ENCODE data around the gene C1QTNF9. TPM values are rescaled to one million over a fixed set of nuclear protein-coding genes. Genes with fewer than 3 reads are reported as not detected.

The C1QTNF9 gene
- total and polyA plus RNA-seq, 2 of the 8 experiments (the other 6 are each of a cell fraction or from before 2014, with no cell fraction given) = not detected

GRCh38 chr13:24301911-24302310, 7.5 kb upstream of the C1QTNF9 start:
- no peak overlapping the region for H3K27ac ChIP-seq (ENCODE audit: low read depth, low read length)
- H2BK5ac ChIP-seq (ENCODE audit: low read depth, low read length) = no peak overlapping the region
- no peak overlapping the region for H3K18ac ChIP-seq (ENCODE audit: extremely low read depth, low read length)
- H3K56ac ChIP-seq (replicated peaks; ENCODE audit: insufficient read length, low read depth, low read length) = no peak overlapping the region
- no peak overlapping the region for H4K5ac ChIP-seq (ENCODE audit: insufficient read length, low read depth, low read length)
- no peak overlapping the region for H3K14ac ChIP-seq (ENCODE audit: insufficient read length)
- H3K23me2 ChIP-seq (ENCODE audit: low read depth, low read length) = no peaks in the 10 kb centered on the region
- H3K27me3 ChIP-seq (replicated peaks in 1 of 4; ENCODE audit: control insufficient read depth in 3 of 4, extremely low read depth in 1 of 4, insufficient read depth in 3 of 4, low read length in 3 of 4) = no peaks in the 10 kb centered on the region
- H3K79me1 ChIP-seq (ENCODE audit: low read depth, low read length) = no peaks in the 10 kb centered on the region
- no peak overlapping the region for H2BK15ac ChIP-seq (ENCODE audit: low read length)
- H3K4ac ChIP-seq (replicated peaks; ENCODE audit: insufficient read length, low read depth, low read length) = no peak overlapping the region
- no peak overlapping the region for H2AK5ac ChIP-seq (ENCODE audit: low read depth, low read length)
- POLR2A ChIA-PET (ENCODE audit: partially characterized antibody) = interaction anchor here (0.6 kb wide), 1 partner anchor 134 kb away, joined by 3 read pairs; no protein-coding TSS in a partner anchor
- no peaks in the 10 kb centered on the region for H3K79me2 ChIP-seq (ENCODE audit: control insufficient read depth in 1 of 2, insufficient read depth in 2 of 2, low read length in 2 of 2)
- H3K9ac ChIP-seq (replicated peaks in 1 of 4; ENCODE audit: extremely low read depth in 1 of 4, low read depth in 3 of 4, low read length in 3 of 4) = no peak overlapping the region
- no peak overlapping the region for H3K4me2 ChIP-seq (ENCODE audit: insufficient read depth in 1 of 2, low read depth in 2 of 2, low read length in 2 of 2)
- peaks cover 0 to under 1% (median 0%) of the 10 kb centered on the region in 4 experiments; a peak in 1 of 7 replicates for H3K4me1 ChIP-seq (replicated peaks in 1 of 4; ENCODE audit: control insufficient read depth in 3 of 4, insufficient read depth in 4 of 4, low read length in 3 of 4)
- peaks cover 6 to 15% (median 13%) of the 10 kb centered on the region in 4 experiments; a peak in 6 of 8 replicates for H3K36me3 ChIP-seq (ENCODE audit: control insufficient read depth in 2 of 4, insufficient read depth in 4 of 4, low read length in 3 of 4)
- H4K91ac ChIP-seq (replicated peaks; ENCODE audit: insufficient read length, low read length) = no peak overlapping the region
- H2BK12ac ChIP-seq (ENCODE audit: low read depth, low read length) = no peak overlapping the region
- H4K8ac ChIP-seq (ENCODE audit: extremely low read depth, insufficient read depth, low read length) = no peak overlapping the region
- 89% methylated on average over 7 of the region's 7 CpGs; no CpG with 5 or more reads in 1 of the 2 experiments for WGBS, 2 experiments (ENCODE audit: extremely low coverage in 1 of 2, insufficient coverage in 1 of 2, insufficient read length in 1 of 2, insufficient replicate concordance in 2 of 2, low coverage in 1 of 2, low lambda C conversion rate in 2 of 2, missing lambda C conversion rate in 1 of 2)
- H2BK20ac ChIP-seq (ENCODE audit: low read length) = no peak overlapping the region
- DNase-seq (ENCODE audit: low read depth in 1 of 2, low spot score in 2 of 2) (no peak), FAIRE-seq (no peak)
- peaks cover 0 to 4% of the 10 kb centered on the region in 2 experiments for H4K20me1 ChIP-seq (replicated peaks in 1 of 2; ENCODE audit: control insufficient read depth in 1 of 2, insufficient read depth in 2 of 2, low read length in 2 of 2)
- CTCF ChIA-PET (ENCODE audit: partially characterized antibody) = no interaction called here
- H2BK120ac ChIP-seq (replicated peaks; ENCODE audit: low read depth, low read length) = no peak overlapping the region
- H3K4me3 ChIP-seq (ENCODE audit: extremely low read depth in 1 of 4, insufficient read depth in 2 of 4, low read depth in 3 of 4, low read length in 4 of 4) = no peak overlapping the region
- no peak overlapping the region for H3K23ac ChIP-seq (ENCODE audit: insufficient read length)
- no peak overlapping the region for H2AFZ ChIP-seq (ENCODE audit: low read length)
- H3K9me3 ChIP-seq (ENCODE audit: insufficient read depth in 2 of 2, low read depth in 1 of 2, low read length in 1 of 2) = no peaks in the 10 kb centered on the region
- TF ChIP-seq HDAC6 (IDR thresholded peaks at IDR 0.05; ENCODE audit: low read depth, low read length) = no peak
- TF ChIP-seq SP1 (IDR thresholded peaks at IDR 0.05; ENCODE audit: low read depth, low read length) = no peak
- no peak for TF ChIP-seq TBP (IDR thresholded peaks at IDR 0.05; ENCODE audit: low read depth, low read length)
- TF ChIP-seq SP4 (IDR thresholded peaks at IDR 0.05; ENCODE audit: low read length) = no peak
- TF ChIP-seq, protein P1, sequence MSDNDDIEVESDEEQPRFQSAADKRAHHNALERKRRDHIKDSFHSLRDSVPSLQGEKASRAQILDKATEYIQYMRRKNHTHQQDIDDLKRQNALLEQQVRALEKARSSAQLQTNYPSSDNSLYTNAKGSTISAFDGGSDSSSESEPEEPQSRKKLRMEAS (IDR thresholded peaks at IDR 0.05) = no peak
- no peak for TF ChIP-seq CHD2 (IDR thresholded peaks at IDR 0.05; ENCODE audit: low read length)
- TF ChIP-seq, protein P2, sequence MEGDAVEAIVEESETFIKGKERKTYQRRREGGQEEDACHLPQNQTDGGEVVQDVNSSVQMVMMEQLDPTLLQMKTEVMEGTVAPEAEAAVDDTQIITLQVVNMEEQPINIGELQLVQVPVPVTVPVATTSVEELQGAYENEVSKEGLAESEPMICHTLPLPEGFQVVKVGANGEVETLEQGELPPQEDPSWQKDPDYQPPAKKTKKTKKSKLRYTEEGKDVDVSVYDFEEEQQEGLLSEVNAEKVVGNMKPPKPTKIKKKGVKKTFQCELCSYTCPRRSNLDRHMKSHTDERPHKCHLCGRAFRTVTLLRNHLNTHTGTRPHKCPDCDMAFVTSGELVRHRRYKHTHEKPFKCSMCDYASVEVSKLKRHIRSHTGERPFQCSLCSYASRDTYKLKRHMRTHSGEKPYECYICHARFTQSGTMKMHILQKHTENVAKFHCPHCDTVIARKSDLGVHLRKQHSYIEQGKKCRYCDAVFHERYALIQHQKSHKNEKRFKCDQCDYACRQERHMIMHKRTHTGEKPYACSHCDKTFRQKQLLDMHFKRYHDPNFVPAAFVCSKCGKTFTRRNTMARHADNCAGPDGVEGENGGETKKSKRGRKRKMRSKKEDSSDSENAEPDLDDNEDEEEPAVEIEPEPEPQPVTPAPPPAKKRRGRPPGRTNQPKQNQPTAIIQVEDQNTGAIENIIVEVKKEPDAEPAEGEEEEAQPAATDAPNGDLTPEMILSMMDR (IDR thresholded peaks at IDR 0.05; ENCODE audit: control extremely low read depth in 1 of 3, insufficient read depth in 1 of 3, low read depth in 1 of 3, low read length in 3 of 3) = no peak
- TF ChIP-seq NRF1 (IDR thresholded peaks at IDR 0.05; ENCODE audit: low read depth, low read length) = no peak
- no peak for TF ChIP-seq EGR1 (IDR thresholded peaks at IDR 0.05; ENCODE audit: borderline replicate concordance, low read depth, low read length)
- no peak for TF ChIP-seq JUND (IDR thresholded peaks at IDR 0.05; ENCODE audit: low read length)
- TF ChIP-seq ATF2 (IDR thresholded peaks at IDR 0.05; ENCODE audit: low read length) = no peak
